Peyer's patch (tissue), 4 donors: ENCODE data around the gene FAM120B.

Experiments used
- POLR2A ChIP-seq, 2 donors: fragments of 450-650 bp; IDR thresholded peaks; one replicate each; pipeline ENCODE4 v1.5.1; 2017; ENCODE audit warnings: antibody characterized with exemption in 2 of 2, mild to moderate bottlenecking in 2 of 2, moderate library complexity in 2 of 2
- TF ChIP-seq, protein P1 (sequence below), 6 experiments: fragments of 450-650 bp in 4 of 6; fragments of 200-600 bp in 2 of 6; sonication (generic) in 1 of 6; IDR thresholded peaks; one replicate each; pipeline ENCODE4 v1.5.1; 2017 to 2019; ENCODE audit warnings: antibody characterized with exemption in 6 of 6, mild to moderate bottlenecking in 3 of 6, moderate library complexity in 1 of 6

DNA sequence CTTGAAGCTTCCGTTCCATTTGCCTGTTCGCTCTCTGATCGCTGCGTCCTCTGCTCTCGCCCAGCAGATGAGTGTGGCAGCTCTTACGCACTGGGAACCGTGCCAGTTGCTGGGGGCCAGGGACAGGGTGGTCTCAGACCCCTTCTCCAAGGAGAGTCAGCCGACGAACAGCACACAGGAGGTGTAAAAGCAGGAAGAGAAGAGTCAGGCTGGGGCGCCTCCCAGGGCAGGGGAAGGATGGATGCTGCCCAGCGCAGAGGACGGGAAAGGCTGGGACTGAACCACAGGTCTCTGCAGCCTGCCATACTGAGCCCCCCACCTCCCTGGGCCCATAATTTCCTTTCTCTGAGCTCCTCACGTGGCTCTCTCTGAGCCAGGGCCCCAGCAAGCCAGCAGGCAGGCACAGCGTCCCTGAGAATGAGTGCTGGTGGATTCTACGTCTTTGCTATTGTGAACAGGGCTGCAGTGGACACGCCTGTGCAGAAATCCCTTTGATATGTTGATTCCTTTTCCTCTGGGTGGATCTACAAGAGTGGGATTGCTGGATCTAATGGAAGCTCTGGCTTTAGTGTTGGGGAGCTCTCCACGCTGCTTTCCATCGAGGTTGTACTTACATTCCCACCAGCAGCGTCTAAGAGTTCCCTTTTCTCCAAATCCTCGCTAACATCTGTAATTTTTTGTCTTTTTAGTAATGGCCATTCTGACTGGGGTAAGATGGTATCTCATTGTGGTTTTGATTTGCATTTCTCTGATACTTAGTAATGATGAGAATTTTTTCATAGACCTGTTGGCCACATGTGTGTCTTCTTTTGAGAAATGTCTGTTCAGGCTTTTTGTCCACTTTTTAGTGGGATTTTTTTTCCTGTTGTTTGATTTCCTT lies 142.4 kb downstream of the FAM120B start:
- TF ChIP-seq, protein P1, sequence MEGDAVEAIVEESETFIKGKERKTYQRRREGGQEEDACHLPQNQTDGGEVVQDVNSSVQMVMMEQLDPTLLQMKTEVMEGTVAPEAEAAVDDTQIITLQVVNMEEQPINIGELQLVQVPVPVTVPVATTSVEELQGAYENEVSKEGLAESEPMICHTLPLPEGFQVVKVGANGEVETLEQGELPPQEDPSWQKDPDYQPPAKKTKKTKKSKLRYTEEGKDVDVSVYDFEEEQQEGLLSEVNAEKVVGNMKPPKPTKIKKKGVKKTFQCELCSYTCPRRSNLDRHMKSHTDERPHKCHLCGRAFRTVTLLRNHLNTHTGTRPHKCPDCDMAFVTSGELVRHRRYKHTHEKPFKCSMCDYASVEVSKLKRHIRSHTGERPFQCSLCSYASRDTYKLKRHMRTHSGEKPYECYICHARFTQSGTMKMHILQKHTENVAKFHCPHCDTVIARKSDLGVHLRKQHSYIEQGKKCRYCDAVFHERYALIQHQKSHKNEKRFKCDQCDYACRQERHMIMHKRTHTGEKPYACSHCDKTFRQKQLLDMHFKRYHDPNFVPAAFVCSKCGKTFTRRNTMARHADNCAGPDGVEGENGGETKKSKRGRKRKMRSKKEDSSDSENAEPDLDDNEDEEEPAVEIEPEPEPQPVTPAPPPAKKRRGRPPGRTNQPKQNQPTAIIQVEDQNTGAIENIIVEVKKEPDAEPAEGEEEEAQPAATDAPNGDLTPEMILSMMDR (IDR thresholded peaks at IDR 0.05), result no peak
- no peak for TF ChIP-seq POLR2A (IDR thresholded peaks at IDR 0.05)
